Measurements from ENCODE around the gene CDK11B.
A peak's percentile ranks its signal among the peaks of the same experiment; 100 is the strongest.

Gene CDK11B

GRCh38 chr1:1627261-1627828, 31.5 kb downstream of the CDK11B start:
- no peak for DNase-seq (ENCODE audit: low spot score)

GRCh38 chr1:1626207-1627141, 32.3 kb downstream of the CDK11B start:
- no peak for DNase-seq (ENCODE audit: low spot score)

- DNase-seq (ENCODE audit: low spot score), result no peak
These were observed 33.0 kb downstream of the CDK11B start for GRCh38 chr1:1625824-1626206.

- no peak for DNase-seq (ENCODE audit: low spot score)
These were observed 33.4 kb downstream of the CDK11B start for GRCh38 chr1:1625404-1625775.

- DNase-seq (ENCODE audit: low spot score), result no peak
These were observed 34.1 kb downstream of the CDK11B start for GRCh38 chr1:1624443-1625403.

- DNase-seq (ENCODE audit: low spot score), result no peak
These were observed 35.0 kb downstream of the CDK11B start for GRCh38 chr1:1623631-1624442.

GRCh38 chr1:1623181-1623630, 35.6 kb downstream of the CDK11B start:
- DNase-seq (ENCODE audit: low spot score), result no peak

GRCh38 chr1:1622788-1623094, 36.1 kb downstream of the CDK11B start:
- DNase-seq (ENCODE audit: low spot score), result no peak

GRCh38 chr1:1622010-1622787, 36.6 kb downstream of the CDK11B start:
- DNase-seq (ENCODE audit: low spot score), result no peak

- DNase-seq (ENCODE audit: low spot score), result no peak
These were observed 37.4 kb downstream of the CDK11B start for GRCh38 chr1:1621173-1622009.

- DNase-seq (ENCODE audit: low spot score), result no peak
These were observed 38.2 kb downstream of the CDK11B start for GRCh38 chr1:1620433-1621139.

- peak; percentile 49 for DNase-seq (ENCODE audit: low spot score)
These were observed 38.9 kb downstream of the CDK11B start for GRCh38 chr1:1619917-1620361.

- no peak for DNase-seq (ENCODE audit: low spot score)
These were observed 40.3 kb downstream of the CDK11B start for GRCh38 chr1:1618396-1619068.

- DNase-seq (ENCODE audit: low spot score), result no peak
These were observed 40.9 kb downstream of the CDK11B start for GRCh38 chr1:1617925-1618324.

GRCh38 chr1:1617516-1617915, 41.3 kb downstream of the CDK11B start:
- DNase-seq (ENCODE audit: low spot score), result no peak

- DNase-seq (ENCODE audit: low spot score), result no peak
These were observed 42.0 kb downstream of the CDK11B start for GRCh38 chr1:1616838-1617237.

GRCh38 chr1:1616045-1616790, 42.6 kb downstream of the CDK11B start:
- DNase-seq (ENCODE audit: low spot score), result no peak
